Activated CD4-positive, alpha-beta T cell treated with anti-CD3 and anti-CD28 coated beads, Interleukin-2, amount 50 U/mL, for 24 hours (primary cell): ENCODE results near the gene NFIA.
"Not testable (repeated sequence)": the region's sequence is repeated elsewhere in the genome, so short reads cannot be mapped to it uniquely, and the experiment has no call there.

Experiments
- DNase-seq, 2 donors: peaks; one replicate each; pipeline ENCODE4 v3.0.0-alpha.2; 2020; ENCODE audit warnings: low read depth in 1 of 2, low spot score in 1 of 2

NFIA gene

DNA sequence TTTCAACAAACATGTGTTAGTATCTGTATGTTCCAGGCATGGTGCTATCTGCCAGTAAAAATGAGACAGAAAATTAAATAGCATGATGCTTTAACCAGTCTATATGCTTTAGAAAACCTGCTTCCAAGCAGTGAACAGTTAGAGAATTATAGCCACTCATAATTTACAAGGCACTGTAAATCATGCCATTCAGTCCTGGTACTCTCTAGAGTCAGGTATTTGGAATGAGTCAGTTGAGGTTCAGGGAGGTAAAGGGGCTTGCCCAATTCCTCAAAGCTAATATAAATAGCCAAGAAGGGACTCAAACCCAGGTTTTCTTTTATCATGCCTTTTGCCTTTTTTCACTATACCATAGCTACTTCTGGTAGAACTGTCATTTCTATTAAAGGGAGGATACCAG lies 184.4 kb downstream of the NFIA start:
- DNase-seq, result no peak

DNA sequence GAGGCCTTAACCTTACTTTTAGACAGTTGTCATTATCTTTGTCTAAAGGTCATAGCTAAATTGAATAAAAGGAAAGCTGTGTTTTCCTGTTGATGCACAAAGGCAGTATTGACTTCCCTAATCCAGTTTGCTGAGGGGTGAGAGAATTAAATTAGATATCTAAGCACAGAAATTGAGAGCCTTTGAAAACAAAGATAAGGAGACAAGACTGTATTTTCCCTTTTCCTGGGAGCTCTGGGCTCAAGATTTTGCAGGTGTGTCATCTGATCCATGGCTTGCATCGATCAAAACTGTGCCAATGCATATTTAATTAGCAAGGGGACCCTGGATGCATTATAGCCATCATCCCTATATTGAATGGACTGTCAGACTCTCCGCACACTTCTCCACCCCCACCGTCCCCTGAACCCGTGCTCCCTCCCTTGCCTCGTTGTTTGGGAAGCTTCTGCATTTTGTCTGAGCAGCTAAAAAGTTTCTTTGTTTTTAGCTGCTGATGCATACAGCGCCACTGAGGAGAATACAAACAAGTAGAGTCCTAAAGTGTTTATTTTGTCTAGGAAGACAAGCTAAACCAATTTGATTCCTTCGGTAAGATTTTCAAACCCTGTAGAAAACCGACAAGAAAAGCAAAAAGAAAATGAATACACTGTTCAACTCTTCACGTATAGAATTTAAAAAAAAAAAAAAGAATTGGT lies 186.3 kb downstream of the NFIA start:
- DNase-seq, result no peak

DNA sequence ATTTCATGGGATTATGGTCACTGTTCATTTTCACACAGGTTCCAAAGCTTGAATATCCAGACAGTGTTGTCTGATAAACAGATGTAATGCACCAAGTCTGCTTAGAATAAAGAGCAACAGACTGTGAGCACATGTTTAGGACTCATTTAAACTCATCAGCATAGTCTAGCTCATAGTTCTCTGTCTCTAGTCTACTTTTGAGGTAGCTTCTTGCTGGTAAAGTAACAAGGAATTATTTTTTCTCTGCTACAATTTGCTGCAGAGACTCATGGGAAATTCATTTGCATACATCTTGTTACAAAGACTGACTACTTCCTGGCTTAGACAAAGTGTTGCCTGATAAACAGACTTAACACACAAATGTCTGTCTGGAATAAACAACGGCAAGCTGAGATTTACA lies 187.2 kb downstream of the NFIA start:
- no peak for DNase-seq

DNA sequence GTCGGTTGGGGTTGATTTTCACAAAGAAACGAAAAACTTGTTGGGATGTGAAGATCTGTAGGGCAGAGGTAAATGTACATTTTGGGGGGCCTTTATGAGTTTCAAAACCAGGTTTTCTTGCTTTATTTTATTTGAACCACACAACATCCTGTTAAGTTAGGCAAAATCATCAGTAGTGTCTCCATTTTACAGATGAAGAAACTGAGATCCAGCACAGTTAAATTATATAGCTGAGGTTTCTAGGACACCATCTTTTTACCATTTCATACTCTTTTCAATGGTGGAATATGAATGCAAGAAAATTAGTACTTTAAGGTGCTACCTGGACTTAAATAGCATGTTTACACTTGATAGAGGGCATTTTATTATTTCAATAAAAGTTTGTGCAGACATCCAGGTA lies 187.7 kb downstream of the NFIA start:
- no peak for DNase-seq

DNA sequence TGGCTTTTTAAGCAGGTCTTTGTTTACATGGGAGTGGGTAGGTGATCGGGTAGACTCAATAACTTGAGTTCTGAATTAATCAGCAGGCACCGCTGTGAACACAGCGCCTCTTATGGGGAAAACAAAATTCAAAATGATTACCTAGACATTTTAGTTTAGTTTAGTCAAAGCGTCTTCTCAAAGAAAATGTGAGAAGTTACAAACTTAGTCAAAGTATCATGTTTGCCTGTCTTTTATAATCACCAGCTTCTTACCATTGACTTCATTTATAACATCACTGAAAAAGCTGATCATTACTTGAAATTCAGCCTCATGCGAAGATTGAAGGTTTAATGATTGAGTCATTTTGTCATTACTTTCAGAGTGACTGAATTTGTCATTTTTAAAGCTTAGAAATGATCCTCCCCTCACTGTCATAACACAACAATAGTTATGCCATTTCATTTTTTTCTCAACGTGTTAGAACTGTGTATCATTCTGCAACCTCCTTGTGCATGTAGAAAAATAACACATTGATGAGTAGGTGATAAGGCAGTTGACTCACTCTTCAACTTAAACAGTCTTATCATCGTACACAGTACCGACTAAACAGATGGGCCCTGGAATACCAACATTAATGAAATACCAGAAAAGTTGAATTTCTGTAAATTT lies 188.5 kb downstream of the NFIA start:
- DNase-seq, result no peak

DNA sequence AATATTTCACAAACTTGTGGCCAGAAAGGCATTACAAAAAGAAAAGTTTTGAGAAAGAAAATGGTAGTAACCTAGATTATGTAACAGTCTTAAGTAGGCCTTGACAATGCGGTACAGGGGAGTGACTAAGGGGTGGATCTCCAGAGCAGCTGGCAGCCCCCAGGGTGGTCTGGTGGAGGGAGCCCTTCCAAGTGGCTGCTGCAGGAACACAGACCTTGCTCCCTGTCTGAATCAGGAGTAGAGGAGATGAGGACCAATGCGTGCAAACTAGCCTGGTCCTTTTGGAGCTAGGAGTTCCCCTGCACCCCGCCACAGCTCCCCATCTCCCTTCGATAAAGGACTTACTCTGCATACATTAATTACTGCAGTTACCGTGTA lies 189.0 kb downstream of the NFIA start:
- no peak for DNase-seq

DNA sequence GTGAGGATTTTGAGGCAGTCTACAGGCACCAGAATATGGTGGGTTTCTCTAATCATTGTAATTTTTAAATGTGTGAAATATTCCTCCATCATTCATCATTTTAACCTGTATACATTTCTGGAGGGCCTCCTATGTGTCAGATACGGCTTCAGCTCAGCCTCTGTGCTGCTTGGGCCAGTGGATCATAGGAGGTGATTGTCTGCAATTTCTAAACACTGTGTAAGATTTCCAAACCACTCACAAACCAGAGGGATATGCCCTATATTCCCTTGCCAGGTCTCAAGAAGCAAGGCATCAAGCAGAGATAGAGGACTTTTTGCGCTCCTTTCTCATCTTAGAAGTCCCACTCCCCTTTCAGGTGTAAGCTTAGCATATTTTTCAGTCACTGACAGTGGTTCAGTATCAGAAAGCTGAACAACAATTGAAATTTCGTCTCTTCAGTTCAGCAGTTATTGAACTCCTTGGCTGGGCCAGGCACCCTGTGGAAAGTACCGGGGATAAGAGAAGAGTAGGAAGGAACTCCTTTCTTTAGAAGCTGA lies 190.9 kb downstream of the NFIA start:
- no peak for DNase-seq

DNA sequence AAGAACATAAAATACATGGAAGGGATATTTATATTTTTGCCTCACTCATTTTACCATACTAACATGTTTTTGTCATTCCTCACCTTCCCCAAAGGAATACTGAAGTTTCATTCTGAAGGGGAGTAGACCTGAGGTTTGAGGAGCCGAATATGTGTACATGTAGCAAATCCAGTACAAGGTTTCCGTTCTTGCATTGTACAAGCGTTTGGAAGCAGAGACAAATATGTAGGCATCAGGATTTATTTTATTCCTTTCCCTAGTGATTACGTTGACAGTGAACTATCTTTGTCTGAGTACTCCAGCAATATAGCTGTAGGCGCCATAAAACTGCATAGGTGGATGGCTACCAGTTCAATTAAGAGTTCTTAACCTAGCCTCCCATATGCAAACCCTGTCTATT lies 191.5 kb downstream of the NFIA start:
- DNase-seq, result no peak

DNA sequence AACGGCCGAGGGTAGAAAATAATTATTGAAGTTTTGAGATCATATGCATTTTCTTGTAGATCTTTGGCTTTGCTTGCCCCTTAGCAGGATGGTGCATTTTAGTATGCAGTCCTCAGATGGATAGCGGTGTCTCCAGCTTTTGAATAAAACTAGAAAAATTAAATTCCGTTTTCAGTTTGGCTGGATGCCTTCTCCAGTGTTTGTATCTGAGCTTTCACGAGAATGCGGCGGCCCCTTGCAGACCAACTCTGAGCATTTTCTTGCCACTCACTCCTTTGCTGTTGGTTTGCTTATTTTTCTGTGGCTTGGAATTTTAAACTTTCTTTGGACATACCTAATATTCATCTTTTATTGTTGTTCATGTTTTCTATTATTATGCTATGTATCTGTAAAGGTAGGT lies 192.6 kb downstream of the NFIA start:
- DNase-seq, result no peak

DNA sequence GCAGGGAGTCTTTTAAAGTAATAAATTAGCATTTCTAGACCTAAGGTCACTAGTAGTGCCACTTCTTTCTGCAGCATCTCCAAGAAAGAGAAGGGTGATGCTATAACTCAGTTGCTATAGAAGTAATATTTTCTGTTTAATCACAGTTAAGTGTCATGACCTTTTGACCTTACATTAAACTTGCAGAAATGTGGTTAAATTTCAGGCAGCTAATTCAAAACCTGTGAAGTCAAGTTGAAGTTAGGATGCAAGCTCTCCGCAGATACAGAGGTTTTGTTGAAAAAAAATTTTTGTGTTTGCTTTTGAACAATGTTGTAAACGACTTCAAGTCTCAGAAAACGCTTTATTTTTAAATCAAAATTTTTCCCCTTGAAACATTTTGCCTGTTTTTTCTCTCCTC lies 193.9 kb downstream of the NFIA start:
- DNase-seq, result no peak

DNA sequence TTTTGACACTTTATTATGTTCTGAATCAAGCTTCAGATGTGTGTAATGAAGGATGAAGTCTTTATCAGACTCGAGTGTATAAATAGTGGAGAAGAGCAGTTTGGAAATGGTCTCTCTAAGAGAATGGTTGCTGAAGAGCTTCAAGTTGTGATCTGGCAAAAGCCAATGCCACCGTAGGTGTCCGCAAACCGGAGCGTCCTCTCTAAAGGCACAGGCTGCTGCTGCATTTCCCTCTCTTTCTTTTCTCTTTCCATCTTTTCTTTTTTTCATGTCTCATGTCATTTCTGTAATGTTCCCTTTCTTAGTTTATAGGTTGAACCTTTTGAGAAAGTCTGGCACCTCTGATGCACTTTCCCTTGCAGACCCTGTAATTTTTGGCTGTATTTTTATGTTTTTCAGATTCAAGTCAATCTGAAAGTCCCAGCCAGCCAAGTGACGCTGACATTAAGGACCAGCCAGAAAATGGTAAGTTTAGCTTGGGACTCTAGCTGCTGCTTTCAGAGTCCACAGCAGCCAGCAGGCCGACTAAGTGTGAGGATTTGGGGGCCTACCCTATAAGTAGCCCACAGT lies 194.8 kb downstream of the NFIA start:
- DNase-seq, result no peak

DNA sequence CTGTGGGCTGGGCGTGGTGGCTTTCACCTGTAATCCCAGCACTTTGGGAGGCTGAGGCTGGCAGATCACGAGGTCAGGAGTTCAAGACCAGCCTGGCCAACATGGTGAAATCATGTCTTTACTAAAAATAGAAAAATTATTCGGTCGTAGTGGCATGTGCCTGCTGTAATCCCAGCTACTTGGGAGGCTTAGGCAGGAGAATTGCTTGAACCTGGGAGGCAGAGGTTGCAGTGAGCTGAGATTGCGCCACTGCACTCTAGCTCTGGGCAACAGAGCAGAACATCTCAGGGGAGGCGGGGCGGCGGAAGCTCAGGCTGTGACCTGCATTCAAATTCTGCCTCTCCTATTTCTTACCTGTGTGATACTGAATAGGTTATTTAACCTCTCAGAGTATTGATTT lies 196.1 kb downstream of the NFIA start:
- not testable (repeated sequence) for DNase-seq

DNA sequence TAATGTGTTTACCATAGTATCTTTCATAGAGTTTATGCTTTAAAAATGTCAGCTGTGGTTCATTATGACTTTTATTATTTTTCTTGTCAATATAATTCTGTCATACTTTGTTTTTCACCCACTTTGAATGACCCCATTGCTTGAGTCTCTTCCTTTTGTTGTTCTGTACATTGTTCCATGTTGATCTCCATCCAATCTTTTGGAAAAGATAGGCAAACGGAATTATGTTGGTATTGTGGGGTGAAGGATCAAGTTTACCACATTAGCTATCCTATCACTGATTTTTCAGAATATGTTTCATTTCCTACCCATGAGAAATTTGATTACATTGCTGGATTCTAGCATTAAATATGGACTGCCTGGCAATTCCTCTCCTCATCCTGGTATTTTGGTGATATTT lies 196.6 kb downstream of the NFIA start:
- DNase-seq, result no peak

DNA sequence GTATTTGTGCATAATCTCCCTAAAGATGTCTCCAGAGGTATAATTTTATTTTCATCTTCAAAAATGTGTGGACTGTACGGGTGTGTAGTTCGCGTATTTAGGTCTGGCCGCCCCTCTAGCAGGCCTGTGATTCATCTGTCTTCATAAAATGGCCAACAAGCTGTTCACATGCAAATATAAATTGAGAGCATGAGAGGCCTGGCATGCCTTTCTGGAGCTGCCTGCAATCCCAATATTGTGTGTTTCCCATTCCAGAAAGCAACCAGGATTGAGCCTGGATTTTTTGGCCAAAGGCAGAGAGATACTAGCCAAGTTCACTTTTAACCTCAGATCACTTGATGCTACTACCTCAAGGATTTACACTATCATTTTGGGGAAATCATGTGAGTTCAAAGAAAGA lies 197.2 kb downstream of the NFIA start:
- DNase-seq, result no peak

DNA sequence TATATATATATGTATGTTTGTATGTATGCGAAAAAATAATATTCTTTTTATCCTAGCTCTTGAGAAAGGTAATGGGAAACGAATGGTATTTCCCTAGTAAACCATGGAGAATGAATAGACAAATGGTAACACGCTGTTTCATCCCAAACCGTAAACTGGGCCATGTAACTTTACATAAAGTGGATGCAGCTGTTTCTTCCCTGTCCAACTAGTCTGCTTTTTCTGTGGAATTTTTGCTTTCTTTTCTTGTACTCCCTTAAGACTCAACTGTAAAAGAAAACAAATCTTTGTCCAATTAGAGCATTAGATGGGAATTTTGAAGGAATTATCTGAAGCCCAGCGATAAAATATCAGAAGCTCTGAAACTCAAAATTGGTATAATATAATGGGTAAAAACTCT lies 198.1 kb downstream of the NFIA start:
- DNase-seq, result no peak

DNA sequence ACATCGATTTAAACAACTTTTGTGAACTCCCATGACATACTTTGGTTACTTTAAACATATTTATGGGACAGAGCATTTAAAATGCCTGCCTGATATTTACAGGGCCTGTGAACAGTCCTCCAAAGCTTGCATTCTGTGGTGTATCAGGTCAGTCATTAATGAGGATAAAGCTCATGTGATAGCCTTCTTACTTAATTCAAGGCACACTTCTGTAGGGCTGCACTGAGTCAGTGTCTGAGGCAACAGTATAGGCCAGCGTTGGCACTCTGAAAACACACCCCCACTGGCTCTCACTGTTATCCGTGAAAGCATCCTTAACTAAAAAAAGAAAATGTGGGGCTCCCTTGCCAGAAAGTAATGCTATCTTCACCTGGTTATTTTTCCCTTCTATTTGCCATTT lies 200.0 kb downstream of the NFIA start:
- no peak for DNase-seq

DNA sequence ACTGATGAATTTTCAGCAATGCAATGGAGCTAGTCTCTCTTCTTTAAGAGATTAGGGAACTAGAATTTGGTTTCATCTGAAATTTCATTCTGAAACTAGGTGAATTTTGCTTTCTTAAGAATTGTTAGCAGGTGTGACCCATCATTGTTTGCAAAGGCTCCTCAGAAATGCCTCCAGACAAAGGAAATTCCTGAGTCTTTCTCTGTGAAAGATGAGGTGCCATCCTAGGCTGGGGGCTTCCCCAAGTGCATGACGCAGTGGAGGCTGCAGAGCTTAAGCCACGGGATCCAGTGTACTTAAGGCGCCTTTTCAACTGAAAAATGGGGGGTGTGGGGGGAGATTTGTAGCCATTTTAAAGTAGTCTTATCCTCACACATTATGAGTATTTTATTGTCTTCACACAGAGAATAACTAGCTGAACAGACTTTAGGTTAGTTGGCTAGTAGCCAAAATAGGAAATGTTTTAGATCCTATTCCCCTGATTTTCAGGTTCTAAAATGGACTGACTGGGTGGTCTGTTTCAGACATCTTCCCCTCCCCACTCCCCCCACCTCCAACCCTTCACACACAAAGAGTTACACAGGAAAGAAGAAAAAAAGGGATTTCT lies 202.0 kb downstream of the NFIA start:
- DNase-seq, result no peak

DNA sequence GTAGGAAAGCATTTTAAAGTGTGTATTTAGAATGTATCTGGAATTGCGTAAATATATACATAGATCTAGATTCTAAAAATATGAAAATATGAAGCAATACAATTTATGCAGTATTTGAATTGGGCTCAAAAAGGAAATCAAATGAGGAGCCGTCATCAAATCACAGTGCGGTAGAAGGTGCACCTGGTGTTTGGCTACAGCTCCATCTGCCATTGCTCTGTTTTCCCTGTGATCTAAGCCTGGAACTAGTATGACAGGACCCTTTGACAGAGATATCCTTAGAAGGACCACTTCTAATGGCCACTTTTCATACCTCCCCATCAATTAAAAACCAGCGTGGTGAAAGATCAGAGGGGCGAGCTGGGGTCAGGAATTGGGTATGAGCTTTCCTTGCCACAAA lies 202.6 kb downstream of the NFIA start:
- DNase-seq, result no peak

DNA sequence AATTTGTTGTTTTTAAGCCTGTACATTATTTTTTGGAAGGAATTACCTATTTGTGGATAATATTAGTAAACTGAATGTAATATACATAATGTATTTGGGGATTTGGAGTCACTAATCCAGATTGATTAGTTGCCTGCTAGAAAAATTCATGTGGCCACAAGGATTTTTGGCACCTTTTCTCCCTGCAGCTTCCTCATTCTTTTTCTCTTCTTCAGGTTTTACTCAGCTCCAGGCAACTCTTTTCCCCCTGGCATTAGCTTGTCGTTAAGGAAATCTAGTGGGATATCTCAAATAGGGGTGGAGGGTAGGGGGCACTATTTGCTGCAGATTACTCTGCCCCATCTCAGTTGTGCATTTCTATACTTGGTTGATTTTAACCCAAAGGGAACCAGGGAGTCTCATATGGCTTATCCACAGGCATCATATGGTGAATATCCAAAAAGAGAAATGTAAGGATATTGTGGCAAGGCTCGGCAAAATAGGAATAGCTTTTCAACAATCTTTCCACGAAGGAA lies 203.1 kb downstream of the NFIA start:
- no peak for DNase-seq

DNA sequence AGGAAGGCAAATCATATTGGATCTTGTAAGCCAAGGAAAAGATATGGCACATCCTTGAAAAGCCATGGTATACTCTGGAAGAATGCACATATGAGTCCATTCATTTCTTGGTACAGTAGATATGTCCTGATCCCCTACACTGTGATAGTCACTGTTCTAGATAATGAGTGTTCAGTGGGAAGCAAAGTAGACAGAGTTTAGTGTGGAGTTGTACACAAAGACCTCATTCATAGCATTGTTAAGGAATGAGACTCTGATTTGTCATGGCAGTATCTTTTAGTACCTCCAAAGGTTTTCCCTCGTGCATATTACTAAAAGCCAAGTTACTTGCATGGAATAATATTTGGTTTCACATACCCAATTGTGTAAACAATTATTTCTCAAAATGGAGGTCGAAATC lies 204.7 kb downstream of the NFIA start:
- DNase-seq, result no peak

DNA sequence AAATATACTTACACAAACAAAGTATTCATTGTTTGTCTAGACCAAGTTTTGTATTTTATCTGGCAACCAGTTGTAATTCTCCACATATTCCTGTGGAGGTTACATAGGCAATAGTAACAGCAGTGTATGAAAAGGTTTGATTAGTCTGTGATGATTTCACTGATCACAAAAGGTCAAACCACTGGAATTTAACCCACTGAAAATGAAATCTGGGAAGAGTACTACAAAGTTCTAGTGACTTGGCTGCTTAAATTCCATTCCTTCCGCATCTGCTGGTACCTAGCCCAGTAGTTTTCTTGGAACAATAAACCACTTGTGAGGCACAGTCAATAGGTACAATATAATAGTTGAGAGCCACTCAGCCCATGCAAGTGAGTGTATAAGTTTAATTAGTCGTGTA lies 205.4 kb downstream of the NFIA start:
- no peak for DNase-seq
